ENCODE results near the gene DNA2. TPM values are rescaled to one million over a fixed set of nuclear protein-coding genes. Genes with fewer than 3 reads are reported as not detected.

The DNA2 gene
- total and polyA plus RNA-seq, 2 of the 13 experiments (the other 11 are each of a cell fraction or from before 2014, with no cell fraction given): 4.8 to 27.3 TPM

DNA sequence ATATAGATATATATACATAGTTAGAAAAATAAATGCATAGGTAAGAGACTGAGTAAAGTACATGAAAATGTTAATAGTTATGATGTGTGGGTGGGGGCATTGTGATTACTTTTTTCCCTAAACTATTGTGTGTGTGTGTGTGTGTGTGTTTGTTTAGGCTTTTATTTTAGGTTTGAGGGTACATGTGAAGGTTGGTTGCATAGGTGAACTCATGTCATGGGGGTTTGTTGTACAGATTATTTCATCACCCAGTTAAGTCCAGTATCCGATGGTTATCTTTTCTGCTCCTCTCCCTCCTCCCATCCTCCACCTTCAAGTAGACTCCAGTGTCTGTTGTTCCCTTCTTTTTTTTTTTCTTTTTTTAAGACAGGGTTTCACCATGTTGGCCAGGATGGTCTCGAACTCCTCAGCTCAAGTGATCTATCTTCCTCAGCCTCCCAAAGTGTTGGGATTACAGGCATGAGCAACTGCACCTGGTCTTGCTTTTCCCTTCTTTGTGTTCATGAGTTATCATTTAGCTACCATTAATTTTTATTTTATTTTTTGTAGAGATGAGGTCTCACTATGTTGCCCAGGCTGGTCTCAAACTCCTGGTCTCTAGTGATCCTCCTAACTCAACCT lies 62.8 kb downstream of the DNA2 start:
- in situ Hi-C loops (cut with HindIII; ENCODE audit: extremely low pct_ligation_motif_present, low pct_unique_long_range_greater_than_20kb) (no loop called here), intact Hi-C loops (cut with micrococcal nuclease; ENCODE audit: unreplicated experiment) (loop anchor here (10.0 kb wide), 2 partner anchors 64 to 136 kb away; no protein-coding TSS in a partner anchor)
- Histone ChIP-seq H3K9me3 (ENCODE audit: low read length) (no peaks in the 10 kb centered on the region), H3K79me2 (ENCODE audit: insufficient read depth, low read length) (peaks cover 25% of the 10 kb centered on the region), H3K4me3 (replicated peaks in 1 of 3; ENCODE audit: insufficient read depth in 1 of 3, low read depth in 2 of 3, low read length in 3 of 3) (no peak overlapping the region), H2AFZ (ENCODE audit: low read length) (no peak overlapping the region), H3K36me3 (replicated peaks in 1 of 2; ENCODE audit: control insufficient read depth in 1 of 2, insufficient read depth in 2 of 2, low read length in 2 of 2) (no peaks in the 10 kb centered on the region), H3K4me2 (ENCODE audit: low read depth, low read length) (no peak overlapping the region), H4K20me1 (ENCODE audit: insufficient read depth, low read length) (peaks cover 6% of the 10 kb centered on the region), H3K9ac (ENCODE audit: insufficient read depth, low read depth, low read length) (no peak overlapping the region), H3K27me3 (ENCODE audit: control insufficient read depth in 1 of 2, insufficient read depth in 2 of 2, low read length in 2 of 2) (no peaks in the 10 kb centered on the region; a peak in 1 of 5 replicates), H3K27ac (ENCODE audit: extremely low read length, insufficient read depth, low read length) (no peak overlapping the region), H3K4me1 (ENCODE audit: insufficient read depth, low read length) (peaks cover 6% of the 10 kb centered on the region)
- BruUV-seq (replicated peaks): no TSS peak
- WGBS (ENCODE audit: low lambda C conversion rate): 89% methylated on average over 2 of the region's 2 CpGs
- TF ChIP-seq, protein P1, sequence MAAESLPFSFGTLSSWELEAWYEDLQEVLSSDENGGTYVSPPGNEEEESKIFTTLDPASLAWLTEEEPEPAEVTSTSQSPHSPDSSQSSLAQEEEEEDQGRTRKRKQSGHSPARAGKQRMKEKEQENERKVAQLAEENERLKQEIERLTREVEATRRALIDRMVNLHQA (CRISPR knock-in tag; IDR thresholded peaks at IDR 0.05): no peak
- TF ChIP-seq BRD4 (CRISPR knock-in tag; IDR thresholded peaks at IDR 0.05) (no peak), ATF7 (IDR thresholded peaks at IDR 0.05) (0 out of 2 replicates have a peak, but pooled peaks have one; percentile 1), ATF7 (CRISPR knock-in tag; IDR thresholded peaks at IDR 0.05) (no peak), TSC22D2 (CRISPR knock-in tag; IDR thresholded peaks at IDR 0.05; ENCODE audit: borderline replicate concordance) (no peak)
- TF ChIP-seq, protein P2, sequence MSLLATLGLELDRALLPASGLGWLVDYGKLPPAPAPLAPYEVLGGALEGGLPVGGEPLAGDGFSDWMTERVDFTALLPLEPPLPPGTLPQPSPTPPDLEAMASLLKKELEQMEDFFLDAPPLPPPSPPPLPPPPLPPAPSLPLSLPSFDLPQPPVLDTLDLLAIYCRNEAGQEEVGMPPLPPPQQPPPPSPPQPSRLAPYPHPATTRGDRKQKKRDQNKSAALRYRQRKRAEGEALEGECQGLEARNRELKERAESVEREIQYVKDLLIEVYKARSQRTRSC (CRISPR knock-in tag; IDR thresholded peaks at IDR 0.05; ENCODE audit: low read depth): no peak
- DNase-seq (ENCODE audit: low spot score) (no peak), FAIRE-seq (no peak), ATAC-seq (no peak)
- ChIA-PET CTCF (ENCODE audit: low intra/inter-chr PET ratio, low total read pairs) (no interaction called here), POLR2A (no interaction called here)

Measured in HepG2 (cell line).